Activated CD4-positive, alpha-beta memory T cell treated with anti-CD3 and anti-CD28 coated beads for 36 hours (primary cell): ENCODE results near the gene CYTH1. TPM values are rescaled to one million over a fixed set of nuclear protein-coding genes. Genes with fewer than 3 reads are reported as not detected.
A peak's percentile ranks its signal among the peaks of the same experiment; 100 is the strongest.

Experiments used
- CTCF ChIA-PET: fragments of 350-600 bp; sonication (Branson Sonifier 250); formaldehyde crosslinking; loops from one replicate; lab custom pipeline; 2021; ENCODE audit warnings: antibody characterized with exemption, inconsistent platforms; lab: Charles Lee
- POLR2A ChIA-PET: fragments of 350-600 bp; sonication (Branson Sonifier 250); formaldehyde crosslinking; loops from one replicate; lab custom pipeline; 2021; ENCODE audit warnings: antibody characterized with exemption; lab: Charles Lee
- DNase-seq: peaks from one replicate; pipeline ENCODE4 v3.0.0-alpha.2; 2020
- H3K27ac Mint-ChIP-seq: one replicate; pipeline ENCODE4 v1.8.0; 2021; ENCODE audit warnings: mixed read lengths
- H3K27me3 Mint-ChIP-seq: one replicate; pipeline ENCODE4 v1.8.0; 2021; ENCODE audit warnings: mixed read lengths
- H3K36me3 Mint-ChIP-seq: one replicate; pipeline ENCODE4 v1.8.0; 2021; ENCODE audit warnings: mixed read lengths
- H3K4me1 Mint-ChIP-seq: one replicate; pipeline ENCODE4 v1.8.0; 2021; ENCODE audit warnings: low read depth, mixed read lengths
- H3K4me3 Mint-ChIP-seq: one replicate; pipeline ENCODE4 v1.8.0; 2021; ENCODE audit warnings: mild to moderate bottlenecking, mixed read lengths
- H3K9me3 Mint-ChIP-seq: one replicate; pipeline ENCODE4 v1.8.0; 2021; ENCODE audit warnings: mixed read lengths
- intact Hi-C: fragments of 100-400 bp; cut with micrococcal nuclease; formaldehyde crosslinking; loops from one replicate; pipeline ENCODE4 v1.15.1; 2023
- total RNA-seq, 2 experiments: library from RNA; stranded (reverse); gene quantifications; one replicate each; pipeline ENCODE4 v1.2.3, GENCODE V29; 2021

CYTH1 gene
- total RNA-seq, 2 experiments from 2014 or later: 184 to 204 TPM

- DNase-seq: no peak
- Mint-ChIP-seq H3K9me3 (no peaks in the 10 kb centered on the region), H3K27me3 (no peaks in the 10 kb centered on the region), H3K27ac (peak overlapping the region; percentile 89), H3K4me1 (peaks cover 93% of the 10 kb centered on the region), H3K36me3 (peaks cover 15% of the 10 kb centered on the region), H3K4me3 (no peak overlapping the region)
- CTCF ChIA-PET: interaction anchor here (1.3 to 1.8 kb wide), 2 partner anchors 14 to 23 kb away, joined by 5 to 20 read pairs; no protein-coding TSS in a partner anchor
- intact Hi-C loops: no loop called here
- POLR2A ChIA-PET: interaction anchor here (1.2 kb wide), 1 partner anchor 24 kb away, joined by 3 read pairs; no protein-coding TSS in a partner anchor
These were observed 58.9 kb downstream of the CYTH1 start for GRCh38 chr17:78723001-78723796.

GRCh38 chr17:78722246-78722761 is 59.8 kb downstream of the CYTH1 start:
- POLR2A ChIA-PET: interaction anchor here (0.6 to 1.2 kb wide), 4 partner anchors 13 to 49 kb away, joined by 3 read pairs; no protein-coding TSS in a partner anchor
- peaks cover 94% of the 10 kb centered on the region for H3K4me1 Mint-ChIP-seq
- no peak for DNase-seq

DNA sequence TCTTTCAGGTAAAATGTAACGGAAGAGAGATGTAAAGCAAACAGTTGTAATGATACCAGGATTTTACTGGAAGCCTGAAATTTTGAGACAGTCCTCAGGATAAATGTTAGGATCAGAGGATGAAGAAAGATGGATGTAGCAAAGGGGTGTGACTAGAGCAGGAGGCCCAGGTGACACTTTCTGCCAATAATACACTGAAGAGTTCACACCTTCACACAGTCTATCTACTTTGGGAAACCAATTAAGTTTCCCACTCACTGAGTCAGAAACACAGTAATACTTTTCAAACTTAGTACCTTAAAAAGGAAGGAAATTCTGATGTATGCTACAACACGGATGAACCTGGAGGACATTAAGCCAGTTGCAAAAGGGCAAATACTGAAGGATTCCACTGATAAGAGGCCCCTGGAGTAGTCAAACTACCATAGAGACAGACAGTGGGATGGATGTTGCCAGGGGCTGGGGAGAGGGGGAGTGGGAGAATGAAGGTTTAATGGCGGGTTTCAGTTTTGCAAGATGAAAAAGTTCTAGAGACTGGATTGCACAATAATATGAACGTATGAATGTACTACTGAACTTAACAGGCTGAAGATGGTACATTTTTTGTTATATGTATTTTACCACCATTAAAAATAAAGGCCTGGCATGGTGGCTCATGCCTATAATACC is 62.3 kb downstream of the CYTH1 start:
- ChIA-PET CTCF (interaction anchor here (1.1 to 3.4 kb wide), 3 partner anchors 10 to 13 kb away, joined by 4 to 24 read pairs (median 6); no protein-coding TSS in a partner anchor), POLR2A (no interaction called here)
- Mint-ChIP-seq H3K27ac (peak overlapping the region; percentile 91), H3K4me3 (peak overlapping the region; percentile 17), H3K4me1 (peaks cover 94% of the 10 kb centered on the region), H3K36me3 (peaks cover 5% of the 10 kb centered on the region), H3K9me3 (no peaks in the 10 kb centered on the region), H3K27me3 (no peaks in the 10 kb centered on the region)
- DNase-seq: peak; percentile 52
- intact Hi-C loops: loop anchor here (1.0 to 10.0 kb wide), 3 partner anchors 10 to 265 kb away; no protein-coding TSS in a partner anchor

More at GRCh38 chr17:78722246-78722761, 59.8 kb downstream of the CYTH1 start:
- Mint-ChIP-seq H3K36me3 (peaks cover 17% of the 10 kb centered on the region), H3K4me3 (no peak overlapping the region), H3K27ac (peak overlapping the region; percentile 75), H3K27me3 (no peaks in the 10 kb centered on the region), H3K9me3 (no peaks in the 10 kb centered on the region)
- CTCF ChIA-PET: interaction anchor here (1.3 to 1.8 kb wide), 2 partner anchors 13 to 24 kb away, joined by 5 to 20 read pairs; no protein-coding TSS in a partner anchor
- intact Hi-C loops: no loop called here

DNA sequence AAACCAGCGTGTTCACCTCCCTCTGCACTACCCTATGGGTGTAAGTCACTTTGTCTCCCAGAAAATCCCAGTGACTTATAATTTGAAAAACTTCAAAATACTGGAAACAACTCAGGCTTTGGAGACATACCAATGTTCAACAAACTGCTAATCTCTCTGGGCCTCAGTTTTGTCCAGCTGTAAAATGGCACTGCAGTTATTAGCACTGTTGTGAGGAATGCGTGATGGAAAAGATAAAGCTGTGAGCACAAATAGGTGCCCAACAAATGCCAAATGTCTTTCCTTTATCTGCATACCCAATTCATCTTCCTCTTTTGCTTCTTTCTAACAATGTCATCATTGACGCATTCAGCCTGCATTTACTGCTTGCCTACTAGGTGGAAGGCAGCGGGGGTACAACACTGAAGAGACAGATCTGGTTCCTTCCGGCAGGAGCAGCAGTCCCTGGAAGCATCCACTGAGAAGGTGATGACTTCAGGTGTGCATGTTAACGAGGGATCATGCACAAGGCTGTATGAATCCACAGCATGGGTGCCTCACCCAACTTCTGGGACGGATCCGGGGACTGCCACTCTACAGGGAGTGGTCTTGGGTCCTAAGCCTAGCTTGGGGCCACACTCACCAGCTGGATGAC is 63.4 kb downstream of the CYTH1 start:
- no peaks in the 10 kb centered on the region for H3K9me3 Mint-ChIP-seq
- H3K4me1 Mint-ChIP-seq: peaks cover 91% of the 10 kb centered on the region
- ChIA-PET POLR2A (interaction anchor here (1.0 to 3.6 kb wide), 2 partner anchors 7 to 62 kb away, joined by 6 to 10 read pairs; no protein-coding TSS in a partner anchor), CTCF (interaction anchor here (1.1 to 3.4 kb wide), 2 partner anchors 9 to 12 kb away, joined by 4 to 24 read pairs; no protein-coding TSS in a partner anchor)
- H3K27me3 Mint-ChIP-seq: no peaks in the 10 kb centered on the region
- H3K36me3 Mint-ChIP-seq: peaks cover 1% of the 10 kb centered on the region
- H3K27ac Mint-ChIP-seq: peak overlapping the region; percentile 91
- peak overlapping the region; percentile 27 for H3K4me3 Mint-ChIP-seq
- no peak for DNase-seq
- intact Hi-C loops: loop anchor here (1.0 to 10.0 kb wide), 3 partner anchors 9 to 266 kb away; no protein-coding TSS in a partner anchor

DNA sequence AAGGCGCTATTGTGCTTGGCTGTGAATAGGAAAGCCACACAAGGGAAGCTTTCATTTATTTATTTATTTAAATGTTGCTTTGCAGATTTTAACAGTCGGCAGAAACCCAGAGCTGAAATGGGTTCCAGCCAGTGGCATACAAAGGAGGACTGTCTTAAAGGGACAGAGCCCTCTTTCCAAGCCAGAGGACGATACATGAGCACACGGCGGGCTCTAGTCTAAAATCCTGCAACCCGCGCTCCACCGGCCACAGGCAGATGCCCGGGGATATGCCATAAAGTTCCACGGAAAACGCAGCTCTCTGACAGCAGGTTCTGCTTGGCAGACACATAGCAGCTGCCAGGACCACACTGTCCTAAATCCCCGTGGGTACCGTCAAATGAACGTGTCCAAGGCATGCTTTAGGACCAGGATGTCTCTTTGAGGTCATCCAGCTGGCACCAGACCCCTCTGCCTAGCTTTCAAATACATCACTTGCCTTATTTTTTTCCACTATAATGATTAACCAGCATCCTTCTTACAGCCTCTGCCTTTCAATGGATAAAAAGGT is 64.6 kb downstream of the CYTH1 start:
- peaks cover 91% of the 10 kb centered on the region for H3K4me1 Mint-ChIP-seq
- no peak for DNase-seq
- peaks cover 1% of the 10 kb centered on the region for H3K36me3 Mint-ChIP-seq
- intact Hi-C loops: loop anchor here (10.0 kb wide), 1 partner anchor 267 kb away; no protein-coding TSS in a partner anchor
- no peaks in the 10 kb centered on the region for H3K27me3 Mint-ChIP-seq
- ChIA-PET POLR2A (interaction anchor here (0.7 to 3.6 kb wide), 6 partner anchors 9 to 63 kb away, joined by 3 to 10 read pairs (median 4); no protein-coding TSS in a partner anchor), CTCF (interaction anchor here (1.3 to 3.4 kb wide), 2 partner anchors 8 to 82 kb away, joined by 4 to 24 read pairs; no protein-coding TSS in a partner anchor)
- no peaks in the 10 kb centered on the region for H3K9me3 Mint-ChIP-seq
- H3K4me3 Mint-ChIP-seq: peak overlapping the region; percentile 48
- peak overlapping the region; percentile 91 for H3K27ac Mint-ChIP-seq

DNA sequence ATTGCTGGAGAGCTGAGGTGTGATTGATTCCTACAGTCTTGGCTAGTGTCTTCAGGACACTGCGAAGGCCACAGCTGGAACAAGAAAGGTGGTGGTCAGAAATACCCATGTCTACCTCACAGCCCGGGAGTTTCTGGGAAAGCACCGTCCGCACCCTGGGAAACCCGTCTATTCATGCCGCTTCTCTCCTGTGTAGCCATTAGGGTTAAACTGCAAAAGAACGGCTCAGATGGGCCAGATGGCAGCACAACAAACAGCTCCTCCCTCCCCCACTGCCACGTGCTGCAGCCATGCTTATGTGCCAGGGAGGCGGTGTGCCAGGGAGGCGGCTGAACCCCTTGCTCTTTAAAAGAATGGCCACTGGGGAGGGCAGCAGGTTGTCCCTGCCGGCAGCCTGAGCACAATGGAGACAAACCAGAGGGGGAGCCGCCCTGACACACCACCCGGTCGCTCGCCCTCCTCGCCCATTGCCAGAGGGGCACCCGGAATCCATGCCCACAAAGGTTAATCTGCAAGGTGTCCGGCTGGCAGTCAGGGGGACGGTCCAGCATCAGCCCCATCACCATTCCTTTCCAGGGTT is 65.2 kb downstream of the CYTH1 start:
- CTCF ChIA-PET: interaction anchor here (1.3 to 3.4 kb wide), 2 partner anchors 8 to 83 kb away, joined by 4 to 24 read pairs; no protein-coding TSS in a partner anchor
- no peaks in the 10 kb centered on the region for H3K9me3 Mint-ChIP-seq
- peaks cover 87% of the 10 kb centered on the region for H3K4me1 Mint-ChIP-seq
- DNase-seq: peak; percentile 45
- H3K4me3 Mint-ChIP-seq: peak overlapping the region; percentile 29
- POLR2A ChIA-PET: interaction anchor here (1.0 to 3.6 kb wide), 4 partner anchors 8 to 19 kb away, joined by 3 to 12 read pairs (median 6); no protein-coding TSS in a partner anchor
- H3K36me3 Mint-ChIP-seq: peaks cover 1% of the 10 kb centered on the region
- H3K27me3 Mint-ChIP-seq: no peaks in the 10 kb centered on the region
- intact Hi-C loops: loop anchor here (10.0 kb wide), 1 partner anchor 268 kb away; no protein-coding TSS in a partner anchor
- peak overlapping the region; percentile 85 for H3K27ac Mint-ChIP-seq

- Mint-ChIP-seq H3K36me3 (peaks cover 1% of the 10 kb centered on the region), H3K27ac (peak overlapping the region; percentile 85), H3K27me3 (no peaks in the 10 kb centered on the region), H3K4me3 (no peak overlapping the region), H3K4me1 (peaks cover 88% of the 10 kb centered on the region), H3K9me3 (no peaks in the 10 kb centered on the region)
- ChIA-PET POLR2A (interaction anchor here (1.1 to 3.6 kb wide), 3 partner anchors 10 to 20 kb away, joined by 3 to 12 read pairs (median 10); no protein-coding TSS in a partner anchor), CTCF (interaction anchor here (0.6 to 3.4 kb wide), 4 partner anchors 7 to 304 kb away, joined by 3 to 24 read pairs (median 4); no protein-coding TSS in a partner anchor)
- intact Hi-C loops: loop anchor here (10.0 kb wide), 1 partner anchor 269 kb away; no protein-coding TSS in a partner anchor
- DNase-seq: no peak
These were observed 65.8 kb downstream of the CYTH1 start for GRCh38 chr17:78716292-78716691.

DNA sequence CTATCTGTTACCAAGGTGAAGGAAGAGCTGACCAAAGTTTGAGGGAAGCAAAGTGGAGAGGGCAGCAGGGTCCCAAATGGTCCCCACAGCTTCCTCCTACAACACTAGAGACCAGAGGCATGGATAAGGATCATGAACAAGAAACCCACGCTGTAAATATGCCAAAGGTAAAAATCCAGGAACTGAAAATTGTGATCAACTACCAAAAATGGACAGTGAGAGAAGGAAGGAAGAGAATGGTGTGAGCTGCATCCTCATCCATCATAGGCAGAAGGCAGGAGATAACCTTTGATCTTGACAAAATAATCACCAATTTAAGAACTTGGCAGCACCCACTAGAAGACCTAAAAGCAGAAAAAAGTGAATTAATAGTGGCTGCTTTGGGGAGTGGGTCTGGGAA is 66.2 kb downstream of the CYTH1 start:
- Mint-ChIP-seq H3K27me3 (no peaks in the 10 kb centered on the region), H3K4me3 (peak overlapping the region; percentile 40), H3K27ac (peak overlapping the region; percentile 85), H3K36me3 (peaks cover 1% of the 10 kb centered on the region), H3K9me3 (no peaks in the 10 kb centered on the region), H3K4me1 (peaks cover 84% of the 10 kb centered on the region)
- no peak for DNase-seq
- intact Hi-C loops: loop anchor here (10.0 kb wide), 1 partner anchor 269 kb away; no protein-coding TSS in a partner anchor
- ChIA-PET CTCF (interaction anchor here (0.6 to 1.0 kb wide), 3 partner anchors 9 to 304 kb away, joined by 3 to 4 read pairs (median 4); no protein-coding TSS in a partner anchor), POLR2A (interaction anchor here (2.1 to 3.6 kb wide), 2 partner anchors 10 to 20 kb away, joined by 10 to 12 read pairs; no protein-coding TSS in a partner anchor)

DNA sequence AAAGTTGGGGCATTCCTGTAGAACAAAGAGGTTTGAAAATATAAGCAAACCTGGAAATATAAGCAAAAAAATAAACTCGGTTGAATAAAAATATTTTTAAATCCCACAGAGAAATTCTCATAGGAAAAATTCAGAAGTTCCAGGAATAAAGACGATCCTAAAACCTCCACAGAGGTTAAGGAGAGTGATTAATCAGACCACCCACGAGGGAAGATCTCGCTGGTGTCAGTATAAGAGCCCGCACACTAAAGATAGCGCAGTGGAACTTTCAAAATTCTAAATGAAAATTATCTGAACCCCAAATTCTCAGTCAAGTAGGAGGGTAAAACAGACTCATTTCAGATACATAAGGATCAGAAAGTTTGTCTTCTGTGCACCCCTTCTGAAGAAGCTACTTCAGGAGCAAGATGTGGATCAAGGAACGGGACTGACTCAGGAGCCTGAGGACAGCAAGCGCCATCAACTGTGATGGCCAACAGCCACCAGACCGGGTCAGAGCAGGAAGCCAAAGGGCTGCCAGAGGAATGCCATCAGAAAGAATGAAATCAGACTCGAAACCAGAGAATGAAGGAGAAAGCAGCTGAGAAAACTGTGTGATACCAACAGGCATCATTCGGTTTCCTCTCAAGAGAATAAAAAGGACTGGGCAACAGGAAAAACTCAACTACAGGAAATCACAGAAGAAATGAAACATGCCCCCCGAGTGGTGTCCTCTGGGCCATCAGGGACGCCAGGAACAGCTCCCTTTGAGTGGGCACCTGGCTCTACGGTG is 66.9 kb downstream of the CYTH1 start:
- peaks cover 1% of the 10 kb centered on the region for H3K36me3 Mint-ChIP-seq
- no peak for DNase-seq
- POLR2A ChIA-PET: interaction anchor here (2.1 to 3.6 kb wide), 2 partner anchors 11 to 21 kb away, joined by 10 to 12 read pairs; no protein-coding TSS in a partner anchor
- intact Hi-C loops: loop anchor here (10.0 kb wide), 1 partner anchor 270 kb away; no protein-coding TSS in a partner anchor
- peak overlapping the region; percentile 85 for H3K27ac Mint-ChIP-seq
- H3K9me3 Mint-ChIP-seq: no peaks in the 10 kb centered on the region
- no peaks in the 10 kb centered on the region for H3K27me3 Mint-ChIP-seq
- CTCF ChIA-PET: interaction anchor here (0.8 to 1.0 kb wide), 2 partner anchors 8 to 303 kb away, joined by 3 to 4 read pairs; no protein-coding TSS in a partner anchor
- H3K4me3 Mint-ChIP-seq: peak overlapping the region; percentile 40
- peaks cover 89% of the 10 kb centered on the region for H3K4me1 Mint-ChIP-seq
